Measurements from ENCODE around the gene DISC1.

GRCh38 chr1:231918239-231919015, 291.8 kb downstream of the DISC1 start:
- no peak for TF ChIP-seq CTCF (IDR thresholded peaks at IDR 0.05; ENCODE audit: low read depth, low read length)
- no peak for TF ChIP-seq EZH2phosphoT487 (IDR thresholded peaks at IDR 0.05; ENCODE audit: low read depth)
